ENCODE data around the gene FLRT2.

DNA sequence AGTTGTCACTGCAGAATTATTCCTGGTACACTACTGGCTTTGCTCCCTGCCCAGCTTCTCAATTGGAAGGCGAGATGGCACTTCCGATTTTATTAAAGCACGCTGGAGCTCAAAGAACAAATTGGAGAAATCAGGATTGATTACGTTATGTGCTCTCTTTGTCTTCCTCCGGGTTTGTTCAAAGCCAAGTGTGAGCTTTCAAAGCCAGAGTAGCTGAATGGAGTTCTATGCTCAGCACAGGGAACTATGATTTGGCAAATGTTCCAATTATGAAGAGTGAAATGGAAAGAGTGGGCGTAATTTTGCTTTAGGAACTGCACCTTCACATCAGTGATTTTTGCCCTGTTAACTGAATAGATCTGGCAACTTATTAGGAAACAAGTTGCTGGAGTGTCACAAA lies 72.4 kb downstream of the FLRT2 start:
- TF ChIP-seq CTCF (IDR thresholded peaks at IDR 0.05) (no peak), POLR2A (IDR thresholded peaks at IDR 0.05) (no peak)
